Tibial artery (tissue), 4 donors: Measurements from ENCODE around the gene PPP4R3A.
"Not testable (repeated sequence)": the region's sequence is repeated elsewhere in the genome, so short reads cannot be mapped to it uniquely, and the experiment has no call there.

Experiments
- DNase-seq, 2 donors: peaks; one replicate each; pipeline ENCODE4 v3.0.0-alpha.2; 2019
- H3K27ac ChIP-seq, 2 donors: fragments of 200-600 bp; sonication (generic) in 1 of 2; 1 replicate in 1 of 2; 2 replicates in 1 of 2; pipeline ENCODE4 v1.5.1; 2018 to 2019; ENCODE audit warnings: mild to moderate bottlenecking in 1 of 2
- H3K27me3 ChIP-seq, 2 donors: fragments of 200-600 bp; sonication (generic) in 1 of 2; one replicate each; pipeline versions ENCODE4 v1.5.1 to v1.6.0; 2016 to 2019
- H3K36me3 ChIP-seq, 3 donors: fragments of 200-600 bp; sonication (generic) in 2 of 3; one replicate each; pipeline ENCODE4 v1.5.1; 2016 to 2019; ENCODE audit warnings: mild to moderate bottlenecking in 2 of 3
- H3K4me1 ChIP-seq, 4 donors: fragments of 200-600 bp; sonication (generic) in 2 of 4; 1 replicate in 3 of 4; 2 replicates in 1 of 4; pipeline ENCODE4 v1.5.1; 2016 to 2019
- H3K4me3 ChIP-seq, 2 donors: fragments of 200-600 bp; sonication (generic) in 1 of 2; 1 replicate in 1 of 2; 2 replicates in 1 of 2; pipeline ENCODE4 v1.5.1; 2018 to 2019; ENCODE audit warnings: mild to moderate bottlenecking in 2 of 2
- H3K9me3 ChIP-seq, 3 donors: fragments of 200-600 bp; sonication (generic) in 1 of 3; one replicate each; pipeline ENCODE4 v1.5.1; 2016 to 2019
- intact Hi-C: fragments of 100-400 bp; cut with DNase I; formaldehyde crosslinking; loops from one replicate; pipeline ENCODE4 v1.15.0; 2023; ENCODE audit warnings: low total_unique reads
- TF ChIP-seq, protein P1 (sequence below), 2 experiments: fragments of 200-600 bp in 1 of 2; fragments of 450-650 bp in 1 of 2; IDR thresholded peaks; one replicate each; pipeline ENCODE4 v1.5.1; 2017 to 2019; ENCODE audit warnings: antibody characterized with exemption in 2 of 2, mild to moderate bottlenecking in 1 of 2, moderate library complexity in 1 of 2

Gene PPP4R3A

GRCh38 chr14:91453744-91454143, 56.4 kb downstream of the PPP4R3A start:
- intact Hi-C loops, result no loop called here
- Histone ChIP-seq H3K4me1 (no peaks in the 10 kb centered on the region), H3K36me3 (peaks cover 21 to 29% (median 22%) of the 10 kb centered on the region in 3 donors), H3K27me3 (no peaks in the 10 kb centered on the region), H3K4me3 (no peak overlapping the region), H3K9me3 (no peaks in the 10 kb centered on the region), H3K27ac (no peak overlapping the region)
- TF ChIP-seq, protein P1, sequence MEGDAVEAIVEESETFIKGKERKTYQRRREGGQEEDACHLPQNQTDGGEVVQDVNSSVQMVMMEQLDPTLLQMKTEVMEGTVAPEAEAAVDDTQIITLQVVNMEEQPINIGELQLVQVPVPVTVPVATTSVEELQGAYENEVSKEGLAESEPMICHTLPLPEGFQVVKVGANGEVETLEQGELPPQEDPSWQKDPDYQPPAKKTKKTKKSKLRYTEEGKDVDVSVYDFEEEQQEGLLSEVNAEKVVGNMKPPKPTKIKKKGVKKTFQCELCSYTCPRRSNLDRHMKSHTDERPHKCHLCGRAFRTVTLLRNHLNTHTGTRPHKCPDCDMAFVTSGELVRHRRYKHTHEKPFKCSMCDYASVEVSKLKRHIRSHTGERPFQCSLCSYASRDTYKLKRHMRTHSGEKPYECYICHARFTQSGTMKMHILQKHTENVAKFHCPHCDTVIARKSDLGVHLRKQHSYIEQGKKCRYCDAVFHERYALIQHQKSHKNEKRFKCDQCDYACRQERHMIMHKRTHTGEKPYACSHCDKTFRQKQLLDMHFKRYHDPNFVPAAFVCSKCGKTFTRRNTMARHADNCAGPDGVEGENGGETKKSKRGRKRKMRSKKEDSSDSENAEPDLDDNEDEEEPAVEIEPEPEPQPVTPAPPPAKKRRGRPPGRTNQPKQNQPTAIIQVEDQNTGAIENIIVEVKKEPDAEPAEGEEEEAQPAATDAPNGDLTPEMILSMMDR (IDR thresholded peaks at IDR 0.05), result no peak
- no peak for DNase-seq

DNA sequence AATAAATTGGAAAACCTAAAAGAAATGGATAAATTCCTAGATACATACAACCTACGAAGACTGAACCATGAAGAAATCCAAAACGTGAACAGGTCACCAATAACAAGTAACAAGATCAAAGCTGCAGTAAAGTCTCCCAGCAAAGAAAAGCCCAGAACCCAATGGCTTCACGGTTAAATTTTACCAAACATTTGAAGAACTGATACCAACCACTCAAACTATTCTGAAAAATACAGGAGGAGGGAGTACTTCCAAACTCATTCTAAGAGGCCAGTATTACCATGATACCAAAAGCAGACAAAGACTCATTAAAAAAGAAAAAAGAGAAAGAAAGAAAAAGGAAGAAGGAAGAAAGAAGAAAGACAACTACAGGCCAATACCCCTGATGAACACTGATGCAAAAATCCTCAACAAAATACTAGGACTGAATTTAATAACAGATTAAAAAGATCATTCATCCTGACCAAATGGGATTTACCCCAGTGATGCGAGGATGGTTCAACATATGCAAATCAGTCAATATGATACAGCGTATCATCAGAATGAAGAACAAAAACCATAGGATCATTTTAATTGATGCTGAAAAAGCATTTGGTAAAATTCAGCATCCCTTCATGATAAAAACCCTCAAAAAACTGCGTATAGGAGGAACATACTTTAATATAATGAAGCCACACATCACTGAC, 65.6 kb downstream of the PPP4R3A start:
- Histone ChIP-seq H3K27ac (no peak overlapping the region), H3K4me3 (no peak overlapping the region), H3K27me3 (no peaks in the 10 kb centered on the region), H3K9me3 (no peaks in the 10 kb centered on the region), H3K36me3 (no peaks in the 10 kb centered on the region), H3K4me1 (no peaks in the 10 kb centered on the region)
- TF ChIP-seq, protein P1 (IDR thresholded peaks at IDR 0.05), result no peak
- DNase-seq, result no peak
- intact Hi-C loops, result no loop called here

DNA sequence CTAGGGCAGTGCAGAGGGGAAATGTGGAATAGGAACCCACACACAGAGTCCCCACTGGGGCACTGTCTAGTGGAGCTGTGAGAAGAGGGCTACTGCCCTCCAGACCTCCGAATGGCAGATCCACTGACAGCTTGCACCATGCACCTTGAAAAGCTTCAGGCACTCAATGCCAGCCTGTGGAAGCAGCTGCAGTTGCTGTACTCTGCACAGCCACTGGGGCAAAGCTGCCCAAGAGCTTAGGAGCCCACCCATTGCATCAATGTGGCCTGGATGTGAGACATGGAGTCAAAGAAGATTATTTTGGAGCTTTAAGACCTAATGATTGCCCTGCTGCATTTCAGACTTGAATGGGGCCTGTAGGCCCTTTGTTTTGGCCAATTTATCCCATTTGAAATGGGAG, 70.8 kb downstream of the PPP4R3A start:
- Histone ChIP-seq H3K9me3 (no peaks in the 10 kb centered on the region), H3K27ac (no peak overlapping the region), H3K4me3 (no peak overlapping the region), H3K4me1 (no peaks in the 10 kb centered on the region), H3K27me3 (no peaks in the 10 kb centered on the region), H3K36me3 (no peaks in the 10 kb centered on the region)
- TF ChIP-seq, protein P1 (IDR thresholded peaks at IDR 0.05), result no peak
- DNase-seq, result no peak
- intact Hi-C loops, result no loop called here

DNA sequence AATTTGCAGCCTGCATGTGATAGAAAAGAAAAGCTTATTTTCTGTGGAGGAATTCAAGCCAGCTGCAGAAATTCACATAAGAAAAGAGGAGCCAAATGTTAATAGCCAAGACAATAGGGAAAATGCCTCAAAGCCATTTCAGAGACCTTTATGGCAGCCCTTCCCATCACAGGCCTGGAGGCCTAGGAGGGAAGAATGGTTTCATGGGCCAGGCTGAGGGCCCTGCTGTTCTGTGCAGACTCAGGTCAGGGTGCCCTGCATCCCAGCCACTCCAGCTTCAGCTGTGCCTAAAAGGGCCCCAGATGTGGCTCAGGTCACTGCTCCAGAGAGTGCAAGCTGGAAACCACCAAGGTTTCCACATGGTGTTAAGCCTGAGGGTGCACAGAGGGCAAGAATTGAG, 71.3 kb downstream of the PPP4R3A start:
- Histone ChIP-seq H3K9me3 (no peaks in the 10 kb centered on the region), H3K27me3 (no peaks in the 10 kb centered on the region), H3K4me3 (no peak overlapping the region), H3K36me3 (no peaks in the 10 kb centered on the region), H3K4me1 (no peaks in the 10 kb centered on the region), H3K27ac (no peak overlapping the region)
- TF ChIP-seq, protein P1 (IDR thresholded peaks at IDR 0.05), result no peak
- intact Hi-C loops, result no loop called here
- DNase-seq, result no peak

DNA sequence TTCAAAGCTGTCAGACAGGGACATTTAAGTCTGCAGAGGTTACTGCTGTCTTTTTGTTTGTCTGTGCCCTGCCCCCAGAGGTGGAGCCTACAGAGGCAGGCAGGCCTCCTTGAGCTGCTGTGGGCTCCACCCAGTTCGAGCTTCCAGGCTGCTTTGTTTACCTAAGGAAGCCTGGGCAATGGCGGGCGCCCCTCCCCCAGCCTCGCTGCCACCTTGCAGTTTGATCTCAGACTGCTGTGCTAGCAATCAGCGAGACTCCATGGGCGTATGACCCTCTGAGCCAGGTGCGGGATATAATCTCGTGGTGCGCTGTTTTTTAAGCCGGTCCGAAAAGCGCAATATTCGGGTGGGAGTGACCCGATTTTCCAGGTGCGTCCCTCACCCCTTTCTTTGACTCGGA, 73.8 kb downstream of the PPP4R3A start:
- DNase-seq, H3K4me1 ChIP-seq, H3K27ac ChIP-seq, H3K4me3 ChIP-seq, intact Hi-C loops, H3K9me3 ChIP-seq, H3K27me3 ChIP-seq, H3K36me3 ChIP-seq: not testable (repeated sequence)

DNA sequence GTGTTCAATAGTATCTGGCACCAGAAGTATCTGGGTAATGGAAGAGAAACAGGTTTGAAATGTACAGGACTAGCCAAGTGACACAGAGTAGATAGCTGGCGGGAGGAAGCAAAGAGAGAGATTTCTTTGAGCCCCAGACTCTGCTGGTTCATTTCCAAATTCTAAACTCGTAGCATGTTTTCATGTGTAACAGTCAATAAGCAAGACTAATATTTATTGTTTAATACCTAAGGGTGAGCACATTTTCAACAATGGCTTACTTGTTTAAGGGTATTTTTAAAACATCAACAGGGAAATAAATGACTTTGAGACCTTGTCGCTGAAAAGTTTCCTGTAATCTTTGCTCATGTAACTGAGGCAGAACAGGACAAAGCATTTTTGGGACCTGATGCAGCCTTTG, 80.7 kb downstream of the PPP4R3A start:
- H3K27me3 ChIP-seq, result no peaks in the 10 kb centered on the region
- H3K27ac ChIP-seq, result no peak overlapping the region
- intact Hi-C loops, result no loop called here
- no peaks in the 10 kb centered on the region for H3K36me3 ChIP-seq
- H3K4me3 ChIP-seq, result no peak overlapping the region
- H3K9me3 ChIP-seq, result no peaks in the 10 kb centered on the region
- DNase-seq, result no peak
- TF ChIP-seq, protein P1 (IDR thresholded peaks at IDR 0.05), result no peak
- no peaks in the 10 kb centered on the region for H3K4me1 ChIP-seq

- DNase-seq, intact Hi-C loops, H3K4me3 ChIP-seq, H3K9me3 ChIP-seq, H3K27ac ChIP-seq, H3K27me3 ChIP-seq, H3K36me3 ChIP-seq, H3K4me1 ChIP-seq: not testable (repeated sequence)
Observed at GRCh38 chr14:91428931-91429330, 81.2 kb downstream of the PPP4R3A start.

GRCh38 chr14:91425531-91425944, 84.6 kb downstream of the PPP4R3A start:
- not testable (repeated sequence) for H3K9me3 ChIP-seq

More at GRCh38 chr14:91425531-91425944, 84.6 kb downstream of the PPP4R3A start:
- H3K27ac ChIP-seq, DNase-seq, H3K27me3 ChIP-seq, H3K4me3 ChIP-seq, H3K4me1 ChIP-seq, intact Hi-C loops, H3K36me3 ChIP-seq: not testable (repeated sequence)
